HCT116 (cell line): ENCODE results near the gene ASRGL1. TPM values are rescaled to one million over a fixed set of nuclear protein-coding genes. Genes with fewer than 3 reads are reported as not detected.

Experiments used
- ATAC-seq: fragments of 200-7000 bp; cut with Tn5 transposase; 2 replicates; pipeline ENCODE4 v1.9.1; 2020; ENCODE audit warnings: mild to moderate bottlenecking, moderate library complexity
- BruUV-seq: library from RNA; stranded (reverse); fragments of 400-500 nt; replicated peaks from 2 replicates; lab custom pipeline; 2021; lab: Mats Ljungman, UMichigan
- CTCF ChIA-PET: fragments of 300-600 bp; sonication (Branson Sonifier 250); formaldehyde crosslinking; loops from one replicate; lab custom pipeline; 2021; ENCODE audit warnings: antibody characterized with exemption; lab: Charles Lee
- POLR2A ChIA-PET: fragments of 300-600, 350-600 bp; sonication (Branson Sonifier 250); formaldehyde crosslinking; loops from one replicate; lab custom pipeline; 2021; ENCODE audit warnings: antibody characterized with exemption; lab: Charles Lee
- RAD21 ChIA-PET, 2 experiments: fragments of 300-600 bp; sonication (Branson Sonifier 250); formaldehyde crosslinking; loops; one replicate each; lab custom pipeline; 2023; ENCODE audit warnings: low total read pairs in 2 of 2; ENCODE audit not compliant: uncharacterized antibody in 2 of 2, unreplicated experiment in 2 of 2, low non-redundant PET in 1 of 2; lab: Charles Lee
- DNase-seq: peaks from one replicate; pipeline ENCODE4 v3.0.0-alpha.2; 2010; ENCODE audit warnings: low read depth, low spot score
- H2AFZ ChIP-seq: fragments of 200-600 bp; shearing (Covaris generic), sonication (generic); 2 replicates; pipeline ENCODE4 v1.6.1; 2017; ENCODE audit warnings: low read depth, mixed run types, mixed read lengths, antibody characterized with exemption, low read length; ENCODE audit not compliant: poor library complexity, severe bottlenecking
- H3K27ac ChIP-seq: 2 replicates; pipeline ENCODE4 v1.5.1; 2012; ENCODE audit warnings: low read depth, low read length
- H3K27me3 ChIP-seq: fragments of 200-600 bp; sonication (generic); 2 replicates; pipeline ENCODE4 v1.6.1; 2016; ENCODE audit warnings: mixed run types, low read length, mixed read lengths; ENCODE audit not compliant: insufficient read depth
- H3K36me3 ChIP-seq, 2 experiments: fragments of 200-500 bp in 1 of 2; fragments of 200-600 bp in 1 of 2; sonication (Bioruptor generic) in 1 of 2; sonication (generic) in 1 of 2; 2 replicates each; pipeline versions ENCODE4 v1.5.1 to v1.6.1; 2014 to 2016; ENCODE audit warnings: low read length in 2 of 2, inconsistent platforms in 1 of 2, mixed read lengths in 1 of 2, mixed run types in 1 of 2; ENCODE audit not compliant: insufficient read depth in 2 of 2, control insufficient read depth in 1 of 2
- H3K4me1 ChIP-seq, 2 experiments: fragments of 200-600 bp in 1 of 2; sonication (generic) in 1 of 2; 2 replicates each; pipeline versions ENCODE4 v1.5.1 to v1.6.1; 2012 to 2017; ENCODE audit warnings: low read length in 2 of 2, inconsistent platforms in 1 of 2, mild to moderate bottlenecking in 1 of 2, mixed read lengths in 1 of 2, mixed run types in 1 of 2, moderate library complexity in 1 of 2; ENCODE audit not compliant: insufficient read depth in 2 of 2, control insufficient read depth in 1 of 2
- H3K4me2 ChIP-seq: fragments of 200-600 bp; sonication (generic); 2 replicates; pipeline ENCODE4 v1.6.1; 2017; ENCODE audit warnings: mixed run types, low read length, mixed read lengths
- H3K4me3 ChIP-seq, 2 experiments: fragments of 200-600 bp in 1 of 2; sonication (generic) in 1 of 2; replicated peaks in 1 of 2; 2 replicates each; pipeline ENCODE4 v1.5.1; 2011 to 2016; ENCODE audit warnings: low read length in 2 of 2, control low read depth in 1 of 2, low read depth in 1 of 2, mild to moderate bottlenecking in 1 of 2, mixed read lengths in 1 of 2, mixed run types in 1 of 2
- H3K79me2 ChIP-seq: fragments of 200-600 bp; sonication (generic); 2 replicates; pipeline ENCODE4 v1.6.1; 2017; ENCODE audit warnings: mild to moderate bottlenecking, mixed run types, low read length, moderate library complexity, mixed read lengths; ENCODE audit not compliant: insufficient read depth
- H3K9ac ChIP-seq: fragments of 200-600 bp; sonication (generic); 2 replicates; pipeline ENCODE4 v1.6.1; 2016; ENCODE audit warnings: low read length, mixed read lengths
- H3K9me2 ChIP-seq: fragments of 200-600 bp; sonication (generic), shearing (Covaris generic); 2 replicates; pipeline ENCODE4 v1.6.1; 2017; ENCODE audit warnings: mixed run types, mild to moderate bottlenecking, moderate library complexity; ENCODE audit not compliant: insufficient read depth
- H3K9me3 ChIP-seq, 2 experiments: fragments of 200-500 bp in 1 of 2; fragments of 200-600 bp in 1 of 2; sonication (Bioruptor generic) in 1 of 2; sonication (generic) in 1 of 2; 2 replicates each; pipeline ENCODE4 v1.6.1; 2014 to 2017; ENCODE audit warnings: low read length in 2 of 2, mixed read lengths in 2 of 2, inconsistent platforms in 1 of 2, low read depth in 1 of 2, mild to moderate bottlenecking in 1 of 2, mixed run types in 1 of 2, moderate library complexity in 1 of 2; ENCODE audit not compliant: control insufficient read depth in 1 of 2, insufficient read depth in 1 of 2
- H4K20me1 ChIP-seq: fragments of 200-600 bp; sonication (generic), shearing (Covaris generic); 2 replicates; pipeline ENCODE4 v1.6.1; 2017; ENCODE audit warnings: mixed run types, mild to moderate bottlenecking, moderate library complexity; ENCODE audit not compliant: insufficient read depth
- CEBPB ChIP-seq: IDR thresholded peaks from 2 replicates; pipeline ENCODE4 v1.6.1; 2012; ENCODE audit warnings: low read depth
- EGR1 ChIP-seq: IDR thresholded peaks from 2 replicates; pipeline ENCODE4 v1.6.1; 2012; ENCODE audit warnings: low read depth
- EZH2phosphoT487 ChIP-seq: fragments of 200-600 bp; IDR thresholded peaks from 2 replicates; pipeline ENCODE4 v1.6.1; 2018; ENCODE audit warnings: antibody characterized with exemption, borderline replicate concordance
- RAD21 ChIP-seq: IDR thresholded peaks from 2 replicates; pipeline ENCODE4 v1.6.1; 2012; ENCODE audit warnings: low read depth, mild to moderate bottlenecking
- TCF7L2 ChIP-seq: IDR thresholded peaks from 2 replicates; pipeline ENCODE4 v1.7.0; 2011; ENCODE audit warnings: borderline replicate concordance, inconsistent platforms; ENCODE audit not compliant: insufficient read depth, insufficient read length; ENCODE audit errors: extremely low read depth
- intact Hi-C: fragments of 100-400 bp; cut with micrococcal nuclease; formaldehyde crosslinking; loops from 2 replicates; pipeline ENCODE4 v1.10.0; 2022
- total RNA-seq: library from RNA; stranded (reverse); gene quantifications from one replicate; pipeline ENCODE4 v1.2.1, GENCODE V29; 2021; ENCODE audit not compliant: unreplicated experiment
- TF ChIP-seq, protein P1 (sequence below), 3 experiments: fragments of 200-600 bp in 1 of 3; sonication (generic) in 1 of 3; IDR thresholded peaks in 2 of 3; conservative IDR thresholded peaks in 1 of 3; 2 replicates each; pipeline ENCODE4 v1.5.1; 2012 to 2017; ENCODE audit warnings: low read depth in 2 of 3, low read length in 2 of 3, antibody characterized with exemption in 1 of 3, borderline replicate concordance in 1 of 3, control low read depth in 1 of 3, mild to moderate bottlenecking in 1 of 3, mixed read lengths in 1 of 3, mixed run types in 1 of 3, moderate library complexity in 1 of 3; ENCODE audit not compliant: insufficient read depth in 1 of 3
- TF ChIP-seq, protein P2 (sequence below): IDR thresholded peaks from 2 replicates; pipeline ENCODE4 v1.6.1; 2012

Gene ASRGL1
- total RNA-seq, 1 experiment from 2014 or later, result 27.6 TPM

GRCh38 chr11:62406034-62406433 is 68.8 kb downstream of the ASRGL1 start:
- Histone ChIP-seq H3K27me3 (no peaks in the 10 kb centered on the region), H3K4me3 (no peak overlapping the region), H3K9ac (no peak overlapping the region)
- TF ChIP-seq, protein P1, sequence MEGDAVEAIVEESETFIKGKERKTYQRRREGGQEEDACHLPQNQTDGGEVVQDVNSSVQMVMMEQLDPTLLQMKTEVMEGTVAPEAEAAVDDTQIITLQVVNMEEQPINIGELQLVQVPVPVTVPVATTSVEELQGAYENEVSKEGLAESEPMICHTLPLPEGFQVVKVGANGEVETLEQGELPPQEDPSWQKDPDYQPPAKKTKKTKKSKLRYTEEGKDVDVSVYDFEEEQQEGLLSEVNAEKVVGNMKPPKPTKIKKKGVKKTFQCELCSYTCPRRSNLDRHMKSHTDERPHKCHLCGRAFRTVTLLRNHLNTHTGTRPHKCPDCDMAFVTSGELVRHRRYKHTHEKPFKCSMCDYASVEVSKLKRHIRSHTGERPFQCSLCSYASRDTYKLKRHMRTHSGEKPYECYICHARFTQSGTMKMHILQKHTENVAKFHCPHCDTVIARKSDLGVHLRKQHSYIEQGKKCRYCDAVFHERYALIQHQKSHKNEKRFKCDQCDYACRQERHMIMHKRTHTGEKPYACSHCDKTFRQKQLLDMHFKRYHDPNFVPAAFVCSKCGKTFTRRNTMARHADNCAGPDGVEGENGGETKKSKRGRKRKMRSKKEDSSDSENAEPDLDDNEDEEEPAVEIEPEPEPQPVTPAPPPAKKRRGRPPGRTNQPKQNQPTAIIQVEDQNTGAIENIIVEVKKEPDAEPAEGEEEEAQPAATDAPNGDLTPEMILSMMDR (IDR thresholded peaks at IDR 0.05 in 2 of 3, conservative IDR thresholded peaks at IDR 0.05 in 1 of 3; ENCODE audit: borderline replicate concordance in 1 of 3, insufficient read depth in 1 of 3, low read depth in 2 of 3, low read length in 2 of 3), result no peak
- TF ChIP-seq TCF7L2 (no peak), EZH2phosphoT487 (no peak), EGR1 (no peak), RAD21 (no peak), CEBPB (no peak)
- TF ChIP-seq, protein P2, sequence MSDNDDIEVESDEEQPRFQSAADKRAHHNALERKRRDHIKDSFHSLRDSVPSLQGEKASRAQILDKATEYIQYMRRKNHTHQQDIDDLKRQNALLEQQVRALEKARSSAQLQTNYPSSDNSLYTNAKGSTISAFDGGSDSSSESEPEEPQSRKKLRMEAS, result no peak
- TF ChIP-seq, all 23 proteins: peak for 0
- no peak for DNase-seq
- no peaks in the 10 kb centered on the region for H3K9me2 ChIP-seq
- no peak overlapping the region for H3K27ac ChIP-seq
- POLR2A ChIA-PET, result interaction anchor here (1.3 kb wide), 1 partner anchor 19 kb away, joined by 4 read pairs; no protein-coding TSS in a partner anchor
- RAD21 ChIA-PET, result no interaction called here
- no peak overlapping the region for H2AFZ ChIP-seq
- no peaks in the 10 kb centered on the region for H4K20me1 ChIP-seq
- H3K9me3 ChIP-seq, result no peaks in the 10 kb centered on the region
- no TSS peak for BruUV-seq
- peaks cover 0 to 2% of the 10 kb centered on the region in 2 experiments; a peak in 1 of 4 replicates for H3K4me1 ChIP-seq
- H3K4me2 ChIP-seq, result no peak overlapping the region
- CTCF ChIA-PET, result interaction anchor here (0.9 to 2.7 kb wide), 2 partner anchors 11 to 19 kb away, joined by 3 to 10 read pairs; no protein-coding TSS in a partner anchor
- no peaks in the 10 kb centered on the region for H3K79me2 ChIP-seq
- H3K36me3 ChIP-seq, result no peaks in the 10 kb centered on the region
- no peak for ATAC-seq
- intact Hi-C loops, result no loop called here
